ENCODE results near the gene VPS51.

VPS51 gene

GRCh38 chr11:65078786-65079342 is 17.1 kb upstream of the VPS51 start:
- no peak overlapping the region for H3K9ac ChIP-seq (ENCODE audit: low read length)
- H3K27ac ChIP-seq (ENCODE audit: low read length) = peak overlapping the region; percentile 33
- H2AFZ ChIP-seq (ENCODE audit: low read depth, low read length) = no peak overlapping the region

GRCh38 chr11:65083134-65083833 is 12.7 kb upstream of the VPS51 start:
- Histone ChIP-seq H3K4me1 (ENCODE audit: low read length) (peaks cover 26% of the 10 kb centered on the region), H4K20me1 (ENCODE audit: insufficient read depth, low read length) (peaks cover 7% of the 10 kb centered on the region; the same call in 1 of the 2 replicates), H3K27me3 (ENCODE audit: low read depth, low read length) (no peaks in the 10 kb centered on the region), H3K27ac (ENCODE audit: low read length) (peak overlapping the region; percentile 74), H2AFZ (ENCODE audit: low read depth, low read length) (peak overlapping the region; percentile 65), H3K79me2 (ENCODE audit: low read length) (peaks cover 68% of the 10 kb centered on the region), H3K4me2 (ENCODE audit: low read length) (peak overlapping the region; percentile 92), H3K4me3 (ENCODE audit: low read length) (peak overlapping the region; percentile 97), H3K9me3 (ENCODE audit: insufficient read depth, low read length) (no peaks in the 10 kb centered on the region), H3K9ac (ENCODE audit: low read length) (peak overlapping the region; percentile 97), H3K36me3 (replicated peaks; ENCODE audit: low read depth, low read length) (peaks cover 58% of the 10 kb centered on the region)
- TF ChIP-seq CTCF (IDR thresholded peaks at IDR 0.05; ENCODE audit: low read depth, low read length) (no peak), EZH2phosphoT487 (IDR thresholded peaks at IDR 0.05; ENCODE audit: low read depth) (no peak)

More at GRCh38 chr11:65078786-65079342, 17.1 kb upstream of the VPS51 start:
- H3K27me3 ChIP-seq (ENCODE audit: low read depth, low read length) = no peaks in the 10 kb centered on the region
- H3K36me3 ChIP-seq (replicated peaks; ENCODE audit: low read depth, low read length) = peaks cover 59% of the 10 kb centered on the region
- peaks cover 20% of the 10 kb centered on the region for H3K4me1 ChIP-seq (ENCODE audit: low read length)
- peaks cover 63% of the 10 kb centered on the region for H3K79me2 ChIP-seq (ENCODE audit: low read length)
- 0 out of 2 replicates have a peak overlapping the region, but pooled peaks have one; percentile 22 for H3K4me2 ChIP-seq (ENCODE audit: low read length)
- H3K9me3 ChIP-seq (ENCODE audit: insufficient read depth, low read length) = no peaks in the 10 kb centered on the region
- TF ChIP-seq EZH2phosphoT487 (IDR thresholded peaks at IDR 0.05; ENCODE audit: low read depth) (no peak), CTCF (IDR thresholded peaks at IDR 0.05; ENCODE audit: low read depth, low read length) (no peak)
- H4K20me1 ChIP-seq (ENCODE audit: insufficient read depth, low read length) = peaks cover 8% of the 10 kb centered on the region; the same call in 1 of the 2 replicates
- no peak overlapping the region for H3K4me3 ChIP-seq (ENCODE audit: low read length)

- Histone ChIP-seq H3K27me3 (ENCODE audit: low read depth, low read length) (no peaks in the 10 kb centered on the region), H3K36me3 (replicated peaks; ENCODE audit: low read depth, low read length) (peaks cover 53% of the 10 kb centered on the region), H3K4me1 (ENCODE audit: low read length) (peaks cover 18% of the 10 kb centered on the region), H3K27ac (ENCODE audit: low read length) (peak within 1 kb of the TSS; percentile 74), H3K4me2 (ENCODE audit: low read length) (peak within 1 kb of the TSS; percentile 99), H4K20me1 (ENCODE audit: insufficient read depth, low read length) (peaks cover 3% of the 10 kb centered on the region; the same call in 1 of the 2 replicates), H3K9me3 (ENCODE audit: insufficient read depth, low read length) (no peaks in the 10 kb centered on the region), H3K79me2 (ENCODE audit: low read length) (peaks cover 61% of the 10 kb centered on the region), H3K4me3 (ENCODE audit: low read length) (peak within 1 kb of the TSS; percentile 97), H3K9ac (ENCODE audit: low read length) (peak within 1 kb of the TSS; percentile 97), H2AFZ (ENCODE audit: low read depth, low read length) (peak within 1 kb of the TSS; percentile 76)
- TF ChIP-seq CTCF (IDR thresholded peaks at IDR 0.05; ENCODE audit: low read depth, low read length) = no peak
- no peak for TF ChIP-seq EZH2phosphoT487 (IDR thresholded peaks at IDR 0.05; ENCODE audit: low read depth)
These were observed 12.0 kb upstream of the VPS51 start, which contains the start of the genes CDCA5 and ZFPL1 for GRCh38 chr11:65083834-65084597. Gene CDCA5, minus strand, starts transcription at chr11:65084040. Its CDS starts 62 bp downstream, at chr11:65083978. Gene ZFPL1, plus strand, starts transcription at chr11:65084222. Its CDS starts 477 bp downstream, at chr11:65084699.

Data from OCI-LY3 (cell line).